ENCODE data around the gene DGKD. TPM values are rescaled to one million over a fixed set of nuclear protein-coding genes. Genes with fewer than 3 reads are reported as not detected.

DGKD gene
- total and polyA plus RNA-seq, 9 of the 15 experiments (the other 6 are each of a cell fraction or from before 2014, with no cell fraction given): 0.52 to 29.5 (median 10.6) TPM

GRCh38 chr2:233389601-233390125, 35.4 kb downstream of the DGKD start:
- CTCF ChIA-PET (ENCODE audit: low intra/inter-chr PET ratio): interaction anchor here (0.7 kb wide), 1 partner anchor 435 kb away, joined by 3 read pairs; no protein-coding TSS in a partner anchor
- no peak overlapping the region for H3K4me3 ChIP-seq

GRCh38 chr2:233395687-233396086, 41.4 kb downstream of the DGKD start:
- Histone ChIP-seq H3K79me2 (ENCODE audit: control insufficient read depth, insufficient read depth, low read length) (no peaks in the 10 kb centered on the region; the same call in 2 of the 3 replicates), H3K36me3 (ENCODE audit: control insufficient read depth, insufficient read depth, low read length) (peaks cover 19% of the 10 kb centered on the region; the same call in 1 of the 3 replicates), H2AFZ (ENCODE audit: low read depth, low read length) (no peak overlapping the region), H3K27ac (ENCODE audit: extremely low read depth, low read depth, low read length) (no peak overlapping the region), H3K27me3 (ENCODE audit: control insufficient read depth in 2 of 2, insufficient read depth in 2 of 2, low read length in 2 of 2) (no peaks in the 10 kb centered on the region), H3K4me1 (replicated peaks in 1 of 2; ENCODE audit: control insufficient read depth in 2 of 2, insufficient read depth in 2 of 2, low read length in 2 of 2) (no peaks in the 10 kb centered on the region; a peak in 1 of 5 replicates), H4K20me1 (replicated peaks; ENCODE audit: control insufficient read depth, insufficient read depth, low read length) (no peaks in the 10 kb centered on the region), H3K4me3 (no peak overlapping the region), H3K9me3 (replicated peaks; ENCODE audit: control insufficient read depth, insufficient read depth, low read depth, low read length) (no peaks in the 10 kb centered on the region), H3K9me1 (ENCODE audit: control insufficient read depth, insufficient read depth, low read length) (no peaks in the 10 kb centered on the region), H3K9ac (ENCODE audit: insufficient read depth in 1 of 2, low read depth in 2 of 2, low read length in 2 of 2) (no peak overlapping the region), H3K4me2 (ENCODE audit: insufficient read depth, low read length) (no peak overlapping the region)
- ChIA-PET POLR2A (no interaction called here), CTCF (ENCODE audit: low intra/inter-chr PET ratio) (no interaction called here)
- intact Hi-C loops (cut with micrococcal nuclease) (no loop called here), in situ Hi-C loops (cut with MboI) (no loop called here)
- no peak for ATAC-seq
- FAIRE-seq: no peak
- TF ChIP-seq ZHX1 (conservative IDR thresholded peaks at IDR 0.05; ENCODE audit: low read length): no peak
- no peak for TF ChIP-seq HBP1 (CRISPR knock-in tag; IDR thresholded peaks at IDR 0.05)
- TF ChIP-seq SIN3A (IDR thresholded peaks at IDR 0.05; ENCODE audit: borderline replicate concordance in 2 of 2, control insufficient read depth in 1 of 2, low read depth in 2 of 2, low read length in 2 of 2): no peak
- TF ChIP-seq MEF2D (tag; conservative IDR thresholded peaks at IDR 0.05; ENCODE audit: low read depth): no peak
- BruUV-seq (replicated peaks): no TSS peak
- no peak for DNase-seq (ENCODE audit: extremely low read depth in 1 of 4, low spot score in 3 of 4)
- 80% methylated on average over 2 of the region's 7 CpGs for WGBS (ENCODE audit: insufficient coverage, low coverage, missing lambda C conversion rate)

More at GRCh38 chr2:233389601-233390125, 35.4 kb downstream of the DGKD start:
- no peak for FAIRE-seq
- Histone ChIP-seq H4K20me1 (replicated peaks; ENCODE audit: control insufficient read depth, insufficient read depth, low read length) (no peaks in the 10 kb centered on the region), H3K79me2 (ENCODE audit: control insufficient read depth, insufficient read depth, low read length) (peaks cover 16% of the 10 kb centered on the region; the same call in 2 of the 3 replicates), H3K9me3 (replicated peaks; ENCODE audit: control insufficient read depth, insufficient read depth, low read depth, low read length) (no peaks in the 10 kb centered on the region), H3K27ac (ENCODE audit: extremely low read depth, low read depth, low read length) (no peak overlapping the region), H3K9ac (ENCODE audit: insufficient read depth in 1 of 2, low read depth in 2 of 2, low read length in 2 of 2) (no peak overlapping the region), H3K4me2 (ENCODE audit: insufficient read depth, low read length) (no peak overlapping the region), H3K9me1 (ENCODE audit: control insufficient read depth, insufficient read depth, low read length) (peaks cover 3% of the 10 kb centered on the region), H3K36me3 (ENCODE audit: control insufficient read depth, insufficient read depth, low read length) (peaks cover 16% of the 10 kb centered on the region; the same call in 1 of the 3 replicates), H2AFZ (ENCODE audit: low read depth, low read length) (no peak overlapping the region), H3K27me3 (ENCODE audit: control insufficient read depth in 2 of 2, insufficient read depth in 2 of 2, low read length in 2 of 2) (no peaks in the 10 kb centered on the region), H3K4me1 (replicated peaks in 1 of 2; ENCODE audit: control insufficient read depth in 2 of 2, insufficient read depth in 2 of 2, low read length in 2 of 2) (peaks cover 0 to 9% of the 10 kb centered on the region in 2 experiments; a peak in 4 of 5 replicates)
- 84% methylated on average over 5 of the region's 8 CpGs for WGBS (ENCODE audit: insufficient coverage, low coverage, missing lambda C conversion rate)
- BruUV-seq (replicated peaks): no TSS peak
- no peak for DNase-seq (ENCODE audit: extremely low read depth in 1 of 4, low spot score in 3 of 4)
- in situ Hi-C loops (cut with MboI): no loop called here
- ATAC-seq: no peak
- POLR2A ChIA-PET: no interaction called here
- intact Hi-C loops (cut with micrococcal nuclease): no loop called here
- TF ChIP-seq RCOR1 (IDR thresholded peaks at IDR 0.05; ENCODE audit: borderline replicate concordance in 1 of 2, low read depth in 2 of 2, low read length in 2 of 2) (no peak), NFRKB (IDR thresholded peaks at IDR 0.05; ENCODE audit: low read depth) (no peak), MAZ (CRISPR knock-in tag; conservative IDR thresholded peaks at IDR 0.05 in 1 of 2, IDR thresholded peaks at IDR 0.05 in 1 of 2) (no peak), XRCC5 (IDR thresholded peaks at IDR 0.05; ENCODE audit: low read depth, low read length) (no peak), TCF7L2 (IDR thresholded peaks at IDR 0.05; ENCODE audit: low read depth, low read length) (no peak)
